HG02759 (cell line): ENCODE results near the gene JMJD1C.
A peak's percentile ranks its signal among the peaks of the same experiment; 100 is the strongest.
"Not testable (repeated sequence)": the region's sequence is repeated elsewhere in the genome, so short reads cannot be mapped to it uniquely, and the experiment has no call there.

ENCODE experiments used
- ATAC-seq: cut with Tn5 transposase; IDR thresholded peaks from one replicate; pipeline ENCODE4 v1.9.1; 2021; ENCODE audit warnings: mild to moderate bottlenecking, moderate library complexity; ENCODE audit not compliant: unreplicated experiment

JMJD1C gene

GRCh38 chr10:63300801-63301200, 165.0 kb downstream of the JMJD1C start:
- ATAC-seq = no peak

- ATAC-seq = no peak
Observed at GRCh38 chr10:63297941-63298340, 167.8 kb downstream of the JMJD1C start.

GRCh38 chr10:63294781-63295180, 171.0 kb downstream of the JMJD1C start:
- ATAC-seq = no peak

GRCh38 chr10:63292847-63293246, 172.9 kb downstream of the JMJD1C start:
- not testable (repeated sequence) for ATAC-seq

- ATAC-seq = no peak
Observed at GRCh38 chr10:63288170-63288569, 177.6 kb downstream of the JMJD1C start.

- ATAC-seq = peak; percentile 84
Observed at GRCh38 chr10:63286754-63287264, 179.0 kb downstream of the JMJD1C start.

GRCh38 chr10:63286340-63286739, 179.4 kb downstream of the JMJD1C start:
- peak; percentile 58 for ATAC-seq

GRCh38 chr10:63283901-63284300, 181.9 kb downstream of the JMJD1C start:
- ATAC-seq = not testable (repeated sequence)

GRCh38 chr10:63283093-63283492, 182.7 kb downstream of the JMJD1C start:
- ATAC-seq = no peak

GRCh38 chr10:63281967-63282366, 183.8 kb downstream of the JMJD1C start:
- no peak for ATAC-seq

- no peak for ATAC-seq
Observed at GRCh38 chr10:63280386-63280785, 185.4 kb downstream of the JMJD1C start.

- ATAC-seq = no peak
Observed at GRCh38 chr10:63275094-63275493, 190.7 kb downstream of the JMJD1C start.

GRCh38 chr10:63273577-63273976, 192.2 kb downstream of the JMJD1C start:
- ATAC-seq = no peak

- peak; percentile 97 for ATAC-seq
Observed at GRCh38 chr10:63268798-63269503, 196.8 kb downstream of the JMJD1C start.

GRCh38 chr10:63268149-63268797, 197.5 kb downstream of the JMJD1C start:
- ATAC-seq = no peak

- no peak for ATAC-seq
Observed at GRCh38 chr10:63267414-63268148, 198.2 kb downstream of the JMJD1C start.

- no peak for ATAC-seq
Observed at GRCh38 chr10:63266391-63267316, 199.1 kb downstream of the JMJD1C start.

GRCh38 chr10:63265683-63266235, 200.0 kb downstream of the JMJD1C start:
- ATAC-seq = no peak

- no peak for ATAC-seq
Observed at GRCh38 chr10:63265222-63265617, 200.6 kb downstream of the JMJD1C start.

GRCh38 chr10:63264617-63265221, 201.1 kb downstream of the JMJD1C start:
- ATAC-seq = no peak
